Natural killer cell (primary cell): Measurements from ENCODE around the gene KBTBD7. TPM values are rescaled to one million over a fixed set of nuclear protein-coding genes. Genes with fewer than 3 reads are reported as not detected.

Experiments used
- ATAC-seq, 3 donors: fragments of 150-1000 bp in 2 of 3; fragments of 200-7000 bp in 1 of 3; cut with Tn5 transposase; 1 replicate in 1 of 3; 2 replicates in 2 of 3; pipeline ENCODE4 v1.10.0; 2021; ENCODE audit warnings: mild to moderate bottlenecking in 2 of 3, moderate library complexity in 2 of 3
- DNase-seq, 2 donors: peaks; one replicate each; pipeline versions ENCODE4 v3.0.0 to v3.0.0-alpha.2; 2013 to 2021; ENCODE audit warnings: mixed read lengths in 1 of 2
- H3K27ac ChIP-seq: one replicate; pipeline ENCODE4 v1.5.1; 2013; ENCODE audit warnings: mild to moderate bottlenecking, low read length
- H3K27me3 ChIP-seq: one replicate; pipeline ENCODE4 v1.6.1; 2013; ENCODE audit warnings: low read length; ENCODE audit not compliant: control insufficient read depth, insufficient read depth
- H3K36me3 ChIP-seq: one replicate; pipeline ENCODE4 v1.6.1; 2013; ENCODE audit warnings: low read length; ENCODE audit not compliant: control insufficient read depth, insufficient read depth
- H3K4me1 ChIP-seq: one replicate; pipeline ENCODE4 v1.6.1; 2013; ENCODE audit warnings: low read length; ENCODE audit not compliant: control insufficient read depth, insufficient read depth
- H3K4me3 ChIP-seq: one replicate; pipeline ENCODE4 v1.5.1; 2013; ENCODE audit warnings: low read length
- H3K9me3 ChIP-seq: one replicate; pipeline ENCODE4 v1.6.1; 2013; ENCODE audit warnings: low read length; ENCODE audit not compliant: control insufficient read depth, insufficient read depth
- H3K27ac Mint-ChIP-seq, 2 donors: one replicate each; pipeline ENCODE4 v1.8.0; 2022; ENCODE audit warnings: mild to moderate bottlenecking in 2 of 2, mixed read lengths in 2 of 2, moderate library complexity in 1 of 2
- H3K27me3 Mint-ChIP-seq, 2 donors: one replicate each; pipeline ENCODE4 v1.8.0; 2022; ENCODE audit warnings: low read depth in 2 of 2, mixed read lengths in 2 of 2
- H3K36me3 Mint-ChIP-seq: one replicate; pipeline ENCODE4 v1.8.0; 2022; ENCODE audit warnings: mixed read lengths
- H3K4me1 Mint-ChIP-seq, 2 donors: one replicate each; pipeline ENCODE4 v1.8.0; 2022; ENCODE audit warnings: mixed read lengths in 2 of 2
- H3K4me3 Mint-ChIP-seq: one replicate; pipeline ENCODE4 v1.8.0; 2022; ENCODE audit warnings: mild to moderate bottlenecking, moderate library complexity, mixed read lengths
- H3K9me3 Mint-ChIP-seq, 2 donors: one replicate each; pipeline ENCODE4 v1.8.0; 2022; ENCODE audit warnings: mixed read lengths in 2 of 2
- WGBS: methylation state at CpG from one replicate; pipeline ENCODE4 v1.1.7; 2013; ENCODE audit warnings: missing lambda C conversion rate; ENCODE audit not compliant: insufficient coverage; 5-methylcytosine and 5-hydroxymethylcytosine counted together
- intact Hi-C: fragments of 100-400 bp; cut with micrococcal nuclease; formaldehyde crosslinking; loops from one replicate; pipeline ENCODE4 v1.14.2; 2022
- total RNA-seq, 4 donors: library from RNA; stranded (reverse); fragments of 120-200 nt in 1 of 4; gene quantifications; one replicate each; pipeline versions ENCODE4 v1.2.3 to v1.2.4, GENCODE V29; 2013 to 2022
- TF ChIP-seq, protein P1 (sequence below): fragments of 200-600 bp; IDR thresholded peaks from one replicate; pipeline ENCODE4 v1.8.0; 2022; ENCODE audit warnings: antibody characterized with exemption

Gene KBTBD7
- total RNA-seq, 3 donors from 2014 or later (not counting 1 experiment from before 2014, with no cell fraction given): 2.1 to 4.1 (median 3.8) TPM

DNA sequence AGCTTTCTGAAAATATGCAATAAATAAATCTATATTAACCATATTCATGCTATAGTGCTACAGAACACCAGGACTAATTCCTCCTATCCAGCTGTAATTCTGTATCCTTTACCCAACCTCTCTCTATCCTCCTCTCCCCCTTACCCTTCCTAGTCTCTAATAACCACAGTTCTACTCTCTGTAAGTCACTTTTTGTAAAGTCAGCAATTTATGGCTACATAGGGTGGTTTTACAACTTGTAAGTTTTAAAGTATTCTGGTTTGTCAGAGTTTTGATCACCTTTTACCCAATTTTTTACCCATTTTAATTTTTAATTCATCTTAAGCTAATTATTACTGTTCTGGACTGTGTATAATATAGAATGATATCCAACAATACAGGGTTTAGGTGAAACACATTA is 35.0 kb upstream of the KBTBD7 start:
- Mint-ChIP-seq H3K9me3 (no peaks in the 10 kb centered on the region), H3K27me3 (no peaks in the 10 kb centered on the region), H3K27ac (no peak overlapping the region), H3K36me3 (peaks cover 9% of the 10 kb centered on the region), H3K4me3 (no peak overlapping the region), H3K4me1 (peaks cover 16 to 18% of the 10 kb centered on the region in 2 donors)
- peaks cover 3% of the 10 kb centered on the region for H3K4me1 ChIP-seq
- H3K36me3 ChIP-seq: peaks cover 26% of the 10 kb centered on the region
- TF ChIP-seq, protein P1, sequence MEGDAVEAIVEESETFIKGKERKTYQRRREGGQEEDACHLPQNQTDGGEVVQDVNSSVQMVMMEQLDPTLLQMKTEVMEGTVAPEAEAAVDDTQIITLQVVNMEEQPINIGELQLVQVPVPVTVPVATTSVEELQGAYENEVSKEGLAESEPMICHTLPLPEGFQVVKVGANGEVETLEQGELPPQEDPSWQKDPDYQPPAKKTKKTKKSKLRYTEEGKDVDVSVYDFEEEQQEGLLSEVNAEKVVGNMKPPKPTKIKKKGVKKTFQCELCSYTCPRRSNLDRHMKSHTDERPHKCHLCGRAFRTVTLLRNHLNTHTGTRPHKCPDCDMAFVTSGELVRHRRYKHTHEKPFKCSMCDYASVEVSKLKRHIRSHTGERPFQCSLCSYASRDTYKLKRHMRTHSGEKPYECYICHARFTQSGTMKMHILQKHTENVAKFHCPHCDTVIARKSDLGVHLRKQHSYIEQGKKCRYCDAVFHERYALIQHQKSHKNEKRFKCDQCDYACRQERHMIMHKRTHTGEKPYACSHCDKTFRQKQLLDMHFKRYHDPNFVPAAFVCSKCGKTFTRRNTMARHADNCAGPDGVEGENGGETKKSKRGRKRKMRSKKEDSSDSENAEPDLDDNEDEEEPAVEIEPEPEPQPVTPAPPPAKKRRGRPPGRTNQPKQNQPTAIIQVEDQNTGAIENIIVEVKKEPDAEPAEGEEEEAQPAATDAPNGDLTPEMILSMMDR: no peak
- DNase-seq (no peak), ATAC-seq (no peak)
- intact Hi-C loops: no loop called here
- H3K27me3 ChIP-seq: no peaks in the 10 kb centered on the region
- no peak overlapping the region for H3K27ac ChIP-seq
- H3K4me3 ChIP-seq: no peak overlapping the region
- no peaks in the 10 kb centered on the region for H3K9me3 ChIP-seq

DNA sequence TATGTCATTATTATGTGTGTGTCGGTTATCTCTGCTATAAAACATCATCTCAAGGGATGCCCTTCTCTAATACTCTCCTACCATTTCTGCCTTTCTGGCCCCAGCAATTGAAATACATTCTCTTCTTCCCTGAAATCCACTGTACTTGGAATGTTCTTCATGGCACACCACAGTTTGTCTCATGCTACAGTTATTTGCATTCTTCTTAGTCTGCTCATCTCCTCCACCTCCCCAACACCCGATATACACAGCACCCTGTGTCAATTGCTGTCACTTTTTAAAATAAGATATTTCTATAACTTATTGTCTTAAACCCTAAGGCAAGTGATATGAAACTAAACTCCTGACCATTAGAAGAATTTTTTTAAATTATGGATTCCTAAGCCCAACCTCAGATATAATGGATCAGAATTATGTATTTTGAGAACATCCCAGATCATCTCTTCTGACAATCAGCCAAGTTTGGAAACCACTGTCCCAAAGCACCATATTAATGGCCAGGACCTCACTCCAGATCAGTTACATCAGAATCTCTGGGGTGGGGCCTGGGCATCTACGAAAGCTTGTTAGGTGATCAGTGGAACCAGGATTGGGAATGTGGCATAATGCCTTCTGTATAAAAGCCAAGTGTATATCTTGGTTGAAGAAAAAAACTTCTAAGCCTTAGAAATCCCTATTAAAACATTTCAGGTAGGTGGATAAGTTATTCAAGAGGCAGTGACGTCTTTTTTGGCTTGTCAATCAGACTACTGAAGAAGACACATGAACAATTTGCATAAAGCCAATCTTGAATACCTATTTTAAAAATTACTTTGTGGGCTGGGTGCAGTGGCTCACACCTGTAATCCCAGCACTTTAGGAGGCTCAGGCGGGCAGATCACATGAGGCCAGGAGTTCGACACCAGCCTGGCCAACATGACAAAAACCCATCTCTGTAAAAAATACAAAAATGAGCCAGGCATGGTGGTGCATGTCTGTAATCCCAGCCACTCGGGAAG is 30.0 kb upstream of the KBTBD7 start:
- Mint-ChIP-seq H3K27me3 (no peaks in the 10 kb centered on the region), H3K4me3 (no peak overlapping the region), H3K36me3 (no peaks in the 10 kb centered on the region), H3K4me1 (no peaks in the 10 kb centered on the region), H3K9me3 (no peaks in the 10 kb centered on the region), H3K27ac (no peak overlapping the region)
- H3K9me3 ChIP-seq: no peaks in the 10 kb centered on the region
- no peaks in the 10 kb centered on the region for H3K27me3 ChIP-seq
- 86% methylated on average over 5 of the region's 7 CpGs for WGBS
- ATAC-seq (no peak), DNase-seq (no peak)
- no peak overlapping the region for H3K27ac ChIP-seq
- H3K4me3 ChIP-seq: no peak overlapping the region
- H3K36me3 ChIP-seq: peaks cover 15% of the 10 kb centered on the region
- intact Hi-C loops: no loop called here
- TF ChIP-seq, protein P1: no peak
- no peaks in the 10 kb centered on the region for H3K4me1 ChIP-seq

DNA sequence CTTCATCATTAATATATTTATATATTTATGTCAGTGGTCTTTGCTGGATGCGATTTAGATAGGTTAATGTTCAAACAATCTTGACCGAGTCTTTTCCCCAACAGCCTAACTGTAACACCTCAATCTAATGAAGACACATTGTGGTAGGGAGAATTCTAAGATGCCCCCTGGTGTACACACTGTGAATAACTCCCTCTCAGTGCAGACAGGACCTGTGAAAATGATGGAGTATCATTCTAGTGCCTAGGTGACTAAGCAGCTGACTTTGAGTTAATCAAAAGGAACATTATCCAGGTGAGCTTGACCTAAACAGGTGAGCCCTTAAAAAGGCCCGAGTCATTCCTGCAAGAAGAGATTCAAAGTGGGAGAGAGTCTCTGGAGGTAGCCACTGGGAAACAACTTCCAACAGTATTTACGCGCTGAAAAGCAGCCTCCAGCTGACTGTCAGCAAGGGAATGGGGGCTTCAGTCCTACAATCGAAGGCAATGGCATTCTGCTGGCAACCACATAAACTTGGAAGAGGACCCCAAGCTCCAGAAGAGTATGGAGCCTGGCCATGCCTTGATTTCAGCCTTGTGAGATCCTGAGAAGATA is 28.0 kb upstream of the KBTBD7 start:
- 80% methylated on average over 4 of the region's 6 CpGs for WGBS
- Mint-ChIP-seq H3K4me3 (no peak overlapping the region), H3K27ac (no peak overlapping the region), H3K9me3 (no peaks in the 10 kb centered on the region), H3K36me3 (no peaks in the 10 kb centered on the region), H3K4me1 (no peaks in the 10 kb centered on the region), H3K27me3 (no peaks in the 10 kb centered on the region)
- intact Hi-C loops: loop anchor here (1.0 kb wide), 2 partner anchors 147 to 168 kb away; no protein-coding TSS in a partner anchor
- TF ChIP-seq, protein P1: peak; percentile 77
- DNase-seq (peak in 1 of 2 donors; percentile 77), ATAC-seq (peak; percentile 91 to 98 (median 92))
- H3K27me3 ChIP-seq: no peaks in the 10 kb centered on the region
- H3K27ac ChIP-seq: no peak overlapping the region
- H3K4me1 ChIP-seq: no peaks in the 10 kb centered on the region
- H3K4me3 ChIP-seq: no peak overlapping the region
- H3K36me3 ChIP-seq: peaks cover 13% of the 10 kb centered on the region
- no peaks in the 10 kb centered on the region for H3K9me3 ChIP-seq
